Small intestine (tissue), 7 donors: ENCODE data around the gene RHEB. TPM values are rescaled to one million over a fixed set of nuclear protein-coding genes. Genes with fewer than 3 reads are reported as not detected.

Source experiments
- DNase-seq, 2 donors: peaks; one replicate each; pipeline versions ENCODE4 v3.0.0 to v3.0.0-alpha.2; 2013
- FAIRE-seq: peaks from 2 replicates; lab custom pipeline; 2012; peaks lifted over from hg19 to GRCh38; lab: Jason Lieb, UNC
- H3K27ac ChIP-seq, 3 donors: one replicate each; pipeline ENCODE4 v1.5.1; 2013; ENCODE audit warnings: low read length in 2 of 3, mild to moderate bottlenecking in 2 of 3, control low read depth in 1 of 3, inconsistent platforms in 1 of 3, low read depth in 1 of 3, moderate library complexity in 1 of 3
- H3K27me3 ChIP-seq, 3 donors: one replicate each; pipeline ENCODE4 v1.6.1; 2013; ENCODE audit warnings: low read length in 3 of 3, inconsistent platforms in 1 of 3; ENCODE audit not compliant: control insufficient read depth in 3 of 3, insufficient read depth in 3 of 3
- H3K36me3 ChIP-seq, 3 donors: one replicate each; pipeline ENCODE4 v1.6.1; 2013; ENCODE audit warnings: low read length in 3 of 3, inconsistent platforms in 1 of 3, low read depth in 1 of 3, mild to moderate bottlenecking in 1 of 3, moderate library complexity in 1 of 3; ENCODE audit not compliant: control insufficient read depth in 3 of 3, insufficient read depth in 2 of 3
- H3K4me1 ChIP-seq, 3 donors: one replicate each; pipeline ENCODE4 v1.6.1; 2013; ENCODE audit warnings: low read length in 2 of 3, inconsistent platforms in 1 of 3, low read depth in 1 of 3, mild to moderate bottlenecking in 1 of 3, moderate library complexity in 1 of 3; ENCODE audit not compliant: control insufficient read depth in 3 of 3, insufficient read depth in 2 of 3
- H3K4me3 ChIP-seq, 3 donors: one replicate each; pipeline ENCODE4 v1.5.1; 2013; ENCODE audit warnings: low read length in 3 of 3, control low read depth in 1 of 3, inconsistent platforms in 1 of 3, low read depth in 1 of 3, mild to moderate bottlenecking in 1 of 3, moderate library complexity in 1 of 3
- H3K9me3 ChIP-seq, 2 donors: one replicate each; pipeline ENCODE4 v1.6.1; 2013; ENCODE audit warnings: low read depth in 1 of 2, low read length in 1 of 2; ENCODE audit not compliant: control insufficient read depth in 2 of 2, insufficient read depth in 1 of 2
- WGBS, 3 donors: extraction: QIAGEN DNeasy Blood & Tissue Kit; methylation state at CpG; one replicate each; pipeline ENCODE4 v1.1.7; 2013; 5-methylcytosine and 5-hydroxymethylcytosine counted together
- polyA plus RNA-seq, 4 donors: library from polyadenylated mRNA; stranded (reverse) in 3 of 4; unstranded in 1 of 4; fragments of 200-250 nt in 3 of 4; fragments of 120-200 nt in 1 of 4; gene quantifications; one replicate each; pipeline versions ENCODE4 v1.2.1 to v1.2.3, GENCODE V29; 2013
- donor health status: healthy with polysubstance abuse.
- donor health status: control.
- donor health status: control.
- donor health status: Bipolar disorder and iron deficiency.
- donor health status: healthy.

The RHEB gene
- polyA plus RNA-seq, 4 donors = 54.4 to 84.6 (median 64.4) TPM

GRCh38 chr7:151426904-151427704, 92.6 kb downstream of the RHEB start:
- FAIRE-seq (no peak), DNase-seq (no peak)
- H3K27me3 ChIP-seq = peaks cover 0 to 14% (median 0%) of the 10 kb centered on the region in 3 donors
- H3K4me3 ChIP-seq = no peak overlapping the region
- H3K36me3 ChIP-seq = no peaks in the 10 kb centered on the region
- peak overlapping the region in 1 of 3 donors; percentile 43 for H3K27ac ChIP-seq
- H3K4me1 ChIP-seq = peaks cover 0 to 5% (median 0%) of the 10 kb centered on the region in 3 donors
- H3K9me3 ChIP-seq = peaks cover 0 to 6% of the 10 kb centered on the region in 2 donors
- WGBS, 3 donors = 77 to 86% (median 79%) methylated on average over 23 of the region's 23 CpGs

DNA sequence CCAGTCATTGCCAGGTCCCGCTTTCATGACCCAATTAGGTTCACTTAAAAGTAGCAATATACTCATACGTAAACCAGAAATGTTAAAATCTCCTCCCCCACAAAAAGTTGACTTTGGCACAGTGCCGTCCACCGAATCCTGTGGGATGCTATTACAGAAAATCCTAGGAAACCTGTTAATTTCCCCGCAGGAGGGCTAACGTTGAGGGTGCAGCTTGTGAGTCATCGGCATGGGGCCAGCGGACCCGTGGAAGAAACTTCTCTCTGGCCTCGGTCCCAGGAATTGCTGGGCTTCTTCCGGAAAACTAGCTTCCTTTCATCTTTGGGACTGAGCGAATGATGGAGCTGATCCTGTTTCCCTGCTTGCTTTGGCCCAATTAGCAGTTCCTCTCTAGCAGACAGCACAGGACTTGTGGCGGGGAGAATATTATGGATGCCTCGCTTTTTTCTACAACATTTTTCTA, 93.2 kb downstream of the RHEB start:
- H3K4me3 ChIP-seq = no peak overlapping the region
- H3K4me1 ChIP-seq = peaks cover 0 to 5% (median 0%) of the 10 kb centered on the region in 3 donors
- H3K36me3 ChIP-seq = no peaks in the 10 kb centered on the region
- 49 to 56% (median 50%) methylated on average over 14 of the region's 14 CpGs for WGBS, 3 donors
- no peak for DNase-seq
- peaks cover 0 to 13% of the 10 kb centered on the region in 2 donors for H3K9me3 ChIP-seq
- peak overlapping the region in 1 of 3 donors; percentile 90 for H3K27ac ChIP-seq
- no peak for FAIRE-seq
- peaks cover 0 to 15% (median 0%) of the 10 kb centered on the region in 3 donors for H3K27me3 ChIP-seq

DNA sequence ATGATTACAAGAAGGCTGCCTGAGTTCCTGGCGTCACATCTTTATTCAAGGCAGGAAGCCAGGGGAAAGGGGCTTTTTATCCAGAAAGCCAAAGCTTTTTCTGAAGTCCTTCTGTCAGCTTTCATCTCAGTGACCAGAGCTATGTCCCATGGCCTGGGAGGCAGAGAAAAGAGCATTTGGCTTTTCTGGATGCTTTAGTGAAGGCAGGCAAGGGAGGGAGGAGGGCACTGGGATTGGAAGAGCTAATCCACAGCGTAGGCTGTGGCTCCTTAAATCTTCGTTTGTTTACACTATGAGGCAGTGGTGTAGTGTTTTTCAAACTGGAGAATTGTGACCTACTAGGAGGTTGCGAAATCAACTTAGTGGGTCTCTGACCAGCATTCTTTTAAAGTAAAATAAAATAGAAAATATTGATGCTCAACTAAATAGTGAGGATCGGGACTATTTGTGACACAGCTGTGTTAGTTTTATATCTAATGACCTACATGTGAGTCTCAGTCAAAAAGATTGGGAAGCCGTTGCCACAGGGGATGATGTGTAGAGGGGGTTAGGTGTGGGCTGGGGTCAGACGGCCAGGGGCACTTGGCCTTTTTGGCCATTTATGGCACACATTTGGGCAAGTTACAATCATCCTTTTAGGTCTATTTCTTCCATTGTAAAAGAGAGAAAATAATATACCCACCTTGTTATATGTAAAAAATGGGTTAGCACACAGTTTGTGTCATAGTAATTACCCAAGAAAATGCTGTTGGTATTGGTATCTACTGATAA, 93.8 kb downstream of the RHEB start:
- no peaks in the 10 kb centered on the region for H3K36me3 ChIP-seq
- peak overlapping the region in 1 of 3 donors; percentile 90 for H3K27ac ChIP-seq
- H3K27me3 ChIP-seq = peaks cover 0 to 13% (median 0%) of the 10 kb centered on the region in 3 donors
- 58 to 62% (median 59%) methylated on average over 7 of the region's 7 CpGs for WGBS, 3 donors
- H3K4me1 ChIP-seq = peaks cover 0 to 5% (median 0%) of the 10 kb centered on the region in 3 donors
- FAIRE-seq = no peak
- H3K4me3 ChIP-seq = no peak overlapping the region
- DNase-seq = no peak
- H3K9me3 ChIP-seq = peaks cover 0 to 17% of the 10 kb centered on the region in 2 donors

- peaks cover 0 to 5% (median 0%) of the 10 kb centered on the region in 3 donors for H3K4me1 ChIP-seq
- H3K27me3 ChIP-seq = peaks cover 0 to 11% (median 2%) of the 10 kb centered on the region in 3 donors
- FAIRE-seq (no peak), DNase-seq (no peak)
- 69 to 73% (median 71%) methylated on average over 5 of the region's 5 CpGs for WGBS, 3 donors
- peaks cover 0 to 27% of the 10 kb centered on the region in 2 donors for H3K9me3 ChIP-seq
- H3K36me3 ChIP-seq = no peaks in the 10 kb centered on the region
- no peak overlapping the region for H3K27ac ChIP-seq
- no peak overlapping the region for H3K4me3 ChIP-seq
Observed at GRCh38 chr7:151424799-151425198, 94.9 kb downstream of the RHEB start.

- no peak for DNase-seq
- peaks cover 0 to 11% (median 2%) of the 10 kb centered on the region in 3 donors for H3K27me3 ChIP-seq
- WGBS, 3 donors = 61 to 79% (median 68%) methylated on average over 5 of the region's 5 CpGs
- H3K4me3 ChIP-seq = no peak overlapping the region
- H3K36me3 ChIP-seq = no peaks in the 10 kb centered on the region
- peaks cover 0 to 27% of the 10 kb centered on the region in 2 donors for H3K9me3 ChIP-seq
- H3K27ac ChIP-seq = no peak overlapping the region
- peaks cover 0 to 2% (median 0%) of the 10 kb centered on the region in 3 donors for H3K4me1 ChIP-seq
- FAIRE-seq = no peak
Observed at GRCh38 chr7:151423936-151424335, 95.8 kb downstream of the RHEB start.

GRCh38 chr7:151423226-151423625, 96.5 kb downstream of the RHEB start:
- no peak overlapping the region for H3K27ac ChIP-seq
- peaks cover 0 to 11% (median 2%) of the 10 kb centered on the region in 3 donors for H3K27me3 ChIP-seq
- DNase-seq (no peak), FAIRE-seq (no peak)
- H3K36me3 ChIP-seq = no peaks in the 10 kb centered on the region
- peaks cover 0 to 27% of the 10 kb centered on the region in 2 donors for H3K9me3 ChIP-seq
- no peaks in the 10 kb centered on the region for H3K4me1 ChIP-seq
- H3K4me3 ChIP-seq = no peak overlapping the region
- WGBS, 3 donors = 79 to 88% (median 81%) methylated on average over 7 of the region's 7 CpGs

DNA sequence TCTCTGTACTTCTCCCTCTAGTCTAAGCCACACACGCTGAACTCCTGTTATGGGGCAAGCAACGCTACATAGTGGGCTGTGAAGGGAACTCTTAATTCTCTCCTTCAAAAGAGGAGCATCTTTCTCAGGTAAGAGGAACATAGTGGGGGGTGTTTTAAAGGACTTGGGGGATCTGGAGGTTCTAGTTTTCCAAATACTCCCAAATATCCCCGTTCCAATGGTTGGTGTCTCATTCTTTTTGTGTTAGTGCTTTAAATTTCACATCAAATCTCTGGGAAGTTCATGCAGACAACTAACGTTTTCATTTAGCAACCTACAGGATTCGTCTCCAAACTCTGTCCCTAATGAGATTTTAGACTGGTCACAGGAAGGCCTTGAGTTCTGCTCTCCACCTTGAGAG, 97.5 kb downstream of the RHEB start:
- Histone ChIP-seq H3K27ac (no peak overlapping the region), H3K4me3 (no peak overlapping the region), H3K9me3 (peaks cover 0 to 27% of the 10 kb centered on the region in 2 donors), H3K36me3 (no peaks in the 10 kb centered on the region), H3K4me1 (no peaks in the 10 kb centered on the region), H3K27me3 (peaks cover 0 to 8% (median 2%) of the 10 kb centered on the region in 3 donors)
- FAIRE-seq (no peak), DNase-seq (no peak)
- WGBS, 3 donors = 78 to 87% (median 80%) methylated on average over 5 of the region's 5 CpGs

DNA sequence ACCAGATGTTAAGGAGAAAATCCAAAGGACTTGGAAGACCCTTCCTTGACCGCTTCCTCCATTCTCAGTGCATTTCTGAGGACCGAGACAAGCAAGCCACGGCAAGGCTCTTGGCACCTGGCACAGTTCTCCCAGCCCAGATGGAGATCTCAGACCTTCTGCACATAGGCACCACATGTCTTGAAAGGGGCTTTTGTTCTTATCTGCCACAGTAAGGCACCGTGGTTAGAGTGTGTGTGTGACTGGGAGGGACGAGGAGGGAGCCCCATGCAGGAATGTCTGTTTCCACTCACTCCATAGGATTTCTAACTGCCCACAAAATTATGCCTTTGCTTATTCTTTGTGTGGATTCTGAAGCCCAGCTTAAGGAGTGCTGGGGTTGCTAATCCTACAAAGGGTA, 99.6 kb downstream of the RHEB start:
- Histone ChIP-seq H3K9me3 (peaks cover 0 to 27% of the 10 kb centered on the region in 2 donors), H3K36me3 (no peaks in the 10 kb centered on the region), H3K4me1 (peaks cover 0 to 6% (median 0%) of the 10 kb centered on the region in 3 donors), H3K4me3 (no peak overlapping the region), H3K27ac (no peak overlapping the region), H3K27me3 (peaks cover 0 to 13% (median 2%) of the 10 kb centered on the region in 3 donors)
- DNase-seq (no peak), FAIRE-seq (no peak)
- WGBS, 3 donors = 61 to 81% (median 77%) methylated on average over 5 of the region's 5 CpGs
